Chondrocyte (in vitro differentiated cells): ENCODE results near the gene FAM8A1. TPM values are rescaled to one million over a fixed set of nuclear protein-coding genes. Genes with fewer than 3 reads are reported as not detected.

ENCODE experiments used
- DNase-seq: peaks from one replicate; pipeline ENCODE4 v3.0.0; 2021; ENCODE audit warnings: mixed read lengths, low spot score
- H3K27ac Mint-ChIP-seq: one replicate; pipeline ENCODE4 v1.8.0; 2021; ENCODE audit warnings: mild to moderate bottlenecking, moderate library complexity, mixed read lengths; ENCODE audit not compliant: unreplicated experiment
- H3K27me3 Mint-ChIP-seq: 2 replicates; pipeline ENCODE4 v1.8.0; 2021; ENCODE audit warnings: low read depth, mixed read lengths
- H3K36me3 Mint-ChIP-seq: 2 replicates; pipeline ENCODE4 v1.8.0; 2021; ENCODE audit warnings: low read depth, mixed read lengths
- H3K4me1 Mint-ChIP-seq: 2 replicates; pipeline ENCODE4 v1.8.0; 2021; ENCODE audit warnings: low read depth, mild to moderate bottlenecking, mixed read lengths
- H3K4me3 Mint-ChIP-seq: one replicate; pipeline ENCODE4 v1.8.0; 2021; ENCODE audit warnings: mild to moderate bottlenecking, moderate library complexity, mixed read lengths; ENCODE audit not compliant: unreplicated experiment
- H3K9me3 Mint-ChIP-seq: 2 replicates; pipeline ENCODE4 v1.8.0; 2021; ENCODE audit warnings: low read depth, mixed read lengths
- CTCF ChIP-seq: fragments of 200-600 bp; sonication (generic); IDR thresholded peaks from 2 replicates; pipeline ENCODE4 v1.5.0; 2021; ENCODE audit warnings: antibody characterized with exemption, mild to moderate bottlenecking, moderate library complexity
- total RNA-seq: library from RNA; stranded (reverse); gene quantifications from 3 replicates; pipeline ENCODE4 v1.2.1, GENCODE V29; 2021

Gene FAM8A1
- total RNA-seq, 1 donor from 2014 or later = 26.4 TPM

GRCh38 chr6:17656644-17657043 is 56.5 kb downstream of the FAM8A1 start:
- H3K27ac Mint-ChIP-seq = no peak overlapping the region
- H3K4me1 Mint-ChIP-seq = no peaks in the 10 kb centered on the region
- no peaks in the 10 kb centered on the region for H3K9me3 Mint-ChIP-seq
- DNase-seq = no peak
- no peaks in the 10 kb centered on the region for H3K27me3 Mint-ChIP-seq
- H3K36me3 Mint-ChIP-seq = peaks cover 15% of the 10 kb centered on the region
- H3K4me3 Mint-ChIP-seq = no peak overlapping the region
- no peak for TF ChIP-seq CTCF

Other genes with a start within 250 kb of the FAM8A1 start
- 76.6 to 90.4 TPM (median 86.1 TPM) in 3 replicates for gene CAP2, start 206.7 kb upstream of the FAM8A1 start, total RNA-seq
- gene NUP153, start 106.6 kb downstream of the FAM8A1 start, total RNA-seq = 23.9 to 30.5 TPM (median 24.3 TPM) in 3 replicates